Type B pancreatic cell (in vitro differentiated cells): ENCODE data around the gene TAC4. TPM values are rescaled to one million over a fixed set of nuclear protein-coding genes. Genes with fewer than 3 reads are reported as not detected.
A peak's percentile ranks its signal among the peaks of the same experiment; 100 is the strongest.

Source experiments
- DNase-seq: peaks from one replicate; pipeline ENCODE4 v3.0.0; 2021; ENCODE audit warnings: mixed read lengths; ENCODE audit not compliant: unreplicated experiment; ENCODE audit errors: extremely low spot score
- H3K27ac Mint-ChIP-seq: 2 replicates; pipeline ENCODE4 v1.8.0; 2021; ENCODE audit warnings: mild to moderate bottlenecking, mixed read lengths
- H3K27me3 Mint-ChIP-seq: 2 replicates; pipeline ENCODE4 v1.8.0; 2021; ENCODE audit warnings: mixed read lengths
- H3K36me3 Mint-ChIP-seq: 2 replicates; pipeline ENCODE4 v1.8.0; 2021; ENCODE audit warnings: mixed read lengths
- H3K4me1 Mint-ChIP-seq: one replicate; pipeline ENCODE4 v1.8.0; 2021; ENCODE audit warnings: mixed read lengths; ENCODE audit not compliant: unreplicated experiment
- H3K4me3 Mint-ChIP-seq: 2 replicates; pipeline ENCODE4 v1.8.0; 2021; ENCODE audit warnings: mild to moderate bottlenecking, mixed read lengths
- H3K9me3 Mint-ChIP-seq: 2 replicates; pipeline ENCODE4 v1.8.0; 2021; ENCODE audit warnings: mixed read lengths
- CTCF ChIP-seq: fragments of 200-600 bp; sonication (generic); conservative IDR thresholded peaks from 2 replicates; pipeline ENCODE4 v1.5.0; 2021; ENCODE audit warnings: antibody characterized with exemption, mild to moderate bottlenecking
- long read RNA-seq: library from polyadenylated mRNA; unstranded; transcript quantifications from one replicate; pipeline ENCODE4 v2.0.0, GENCODE V29; 2020
- total RNA-seq: library from RNA; stranded (reverse); gene quantifications from 2 replicates; pipeline ENCODE4 v1.2.1, GENCODE V29; 2021; ENCODE audit warnings: low replicate concordance

Gene TAC4, protein sequence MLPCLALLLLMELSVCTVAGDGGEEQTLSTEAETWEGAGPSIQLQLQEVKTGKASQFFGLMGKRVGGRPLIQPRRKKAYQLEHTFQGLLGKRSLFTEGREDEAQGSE
- not detected in 2 replicates for total RNA-seq
- long read RNA-seq = 0 reads

- no peak within 1 kb of the TSS for H3K27ac Mint-ChIP-seq
- peak within 1 kb of the TSS; percentile 7 for H3K4me3 Mint-ChIP-seq
- H3K9me3 Mint-ChIP-seq = no peaks in the 10 kb centered on the region
- DNase-seq = no peak
- H3K36me3 Mint-ChIP-seq = peaks cover 3% of the 10 kb centered on the region
- no peak for TF ChIP-seq CTCF
- peaks cover 61% of the 10 kb centered on the region for H3K27me3 Mint-ChIP-seq
- H3K4me1 Mint-ChIP-seq = peaks cover 13% of the 10 kb centered on the region
Measured at GRCh38 chr17:49848019-49848473, at the start of gene TAC4. Gene TAC4 (minus strand): TSS chr17:49848069. CDS start chr17:49848017, 52 bp downstream.

DNA sequence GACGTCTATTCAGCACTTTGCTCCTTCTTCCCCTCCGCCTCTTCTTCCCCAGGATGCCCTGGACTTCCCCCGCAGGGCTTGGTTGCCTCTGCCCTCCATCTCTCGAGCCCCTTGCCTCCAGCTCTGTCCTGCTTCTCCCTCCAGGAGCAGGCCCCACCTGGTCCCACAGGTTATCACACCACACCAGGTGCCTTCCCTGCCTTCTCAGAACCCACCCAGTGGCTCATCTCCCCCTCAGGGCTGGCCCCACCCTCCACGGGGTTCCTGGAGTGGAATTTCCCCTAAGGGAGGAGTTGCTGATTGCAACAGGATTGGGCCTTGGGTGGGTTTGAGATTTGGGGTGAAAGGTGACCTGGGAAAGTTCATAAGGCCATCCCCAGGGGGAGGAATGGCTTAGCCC, 49.0 kb upstream of the TAC4 start:
- DNase-seq = no peak
- peaks cover 54% of the 10 kb centered on the region for H3K27me3 Mint-ChIP-seq
- no peaks in the 10 kb centered on the region for H3K36me3 Mint-ChIP-seq
- peaks cover 26% of the 10 kb centered on the region for H3K4me1 Mint-ChIP-seq
- no peak overlapping the region for H3K4me3 Mint-ChIP-seq
- no peaks in the 10 kb centered on the region for H3K9me3 Mint-ChIP-seq
- no peak for TF ChIP-seq CTCF
- H3K27ac Mint-ChIP-seq = no peak overlapping the region

- H3K36me3 Mint-ChIP-seq = no peaks in the 10 kb centered on the region
- peaks cover 56% of the 10 kb centered on the region for H3K27me3 Mint-ChIP-seq
- H3K4me1 Mint-ChIP-seq = peaks cover 26% of the 10 kb centered on the region
- no peak overlapping the region for H3K27ac Mint-ChIP-seq
- no peaks in the 10 kb centered on the region for H3K9me3 Mint-ChIP-seq
- no peak for DNase-seq
- no peak overlapping the region for H3K4me3 Mint-ChIP-seq
- no peak for TF ChIP-seq CTCF
Measured at GRCh38 chr17:49896222-49896621, 48.4 kb upstream of the TAC4 start.

- H3K4me3 Mint-ChIP-seq = no peak overlapping the region
- peaks cover 56% of the 10 kb centered on the region for H3K27me3 Mint-ChIP-seq
- peaks cover 25% of the 10 kb centered on the region for H3K4me1 Mint-ChIP-seq
- TF ChIP-seq CTCF = no peak
- H3K36me3 Mint-ChIP-seq = no peaks in the 10 kb centered on the region
- no peak for DNase-seq
- H3K27ac Mint-ChIP-seq = no peak overlapping the region
- no peaks in the 10 kb centered on the region for H3K9me3 Mint-ChIP-seq
Measured at GRCh38 chr17:49895812-49896211, 47.9 kb upstream of the TAC4 start.

DNA sequence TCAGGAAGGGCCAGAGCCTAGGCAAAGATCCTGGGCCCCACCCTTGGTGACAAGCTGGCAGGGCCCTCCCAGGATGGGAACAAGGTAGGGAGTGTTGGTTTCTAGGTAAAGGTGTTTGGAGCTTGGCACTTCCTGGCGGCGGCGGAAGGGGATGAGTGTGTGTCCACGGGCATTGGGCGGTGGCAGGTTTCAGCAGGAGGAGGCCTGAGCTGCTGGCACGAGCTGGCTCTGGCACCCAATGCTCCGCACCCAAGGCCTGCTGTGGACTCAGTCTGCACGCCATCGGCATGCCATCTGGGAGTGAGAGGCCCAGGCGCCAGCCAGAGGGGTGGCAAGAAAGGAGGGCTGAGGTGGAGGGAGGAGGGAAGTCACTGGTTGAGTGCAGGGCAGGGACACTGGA, 46.9 kb upstream of the TAC4 start:
- H3K27me3 Mint-ChIP-seq = peaks cover 52% of the 10 kb centered on the region
- no peak overlapping the region for H3K27ac Mint-ChIP-seq
- H3K4me3 Mint-ChIP-seq = no peak overlapping the region
- H3K36me3 Mint-ChIP-seq = no peaks in the 10 kb centered on the region
- TF ChIP-seq CTCF = no peak
- H3K9me3 Mint-ChIP-seq = no peaks in the 10 kb centered on the region
- no peak for DNase-seq
- peaks cover 21% of the 10 kb centered on the region for H3K4me1 Mint-ChIP-seq
